Measurements from ENCODE around the gene CENPVL1.
A peak's percentile ranks its signal among the peaks of the same experiment; 100 is the strongest.
"Not testable (repeated sequence)": the region's sequence is repeated elsewhere in the genome, so short reads cannot be mapped to it uniquely, and the experiment has no call there.

Gene CENPVL1

DNA sequence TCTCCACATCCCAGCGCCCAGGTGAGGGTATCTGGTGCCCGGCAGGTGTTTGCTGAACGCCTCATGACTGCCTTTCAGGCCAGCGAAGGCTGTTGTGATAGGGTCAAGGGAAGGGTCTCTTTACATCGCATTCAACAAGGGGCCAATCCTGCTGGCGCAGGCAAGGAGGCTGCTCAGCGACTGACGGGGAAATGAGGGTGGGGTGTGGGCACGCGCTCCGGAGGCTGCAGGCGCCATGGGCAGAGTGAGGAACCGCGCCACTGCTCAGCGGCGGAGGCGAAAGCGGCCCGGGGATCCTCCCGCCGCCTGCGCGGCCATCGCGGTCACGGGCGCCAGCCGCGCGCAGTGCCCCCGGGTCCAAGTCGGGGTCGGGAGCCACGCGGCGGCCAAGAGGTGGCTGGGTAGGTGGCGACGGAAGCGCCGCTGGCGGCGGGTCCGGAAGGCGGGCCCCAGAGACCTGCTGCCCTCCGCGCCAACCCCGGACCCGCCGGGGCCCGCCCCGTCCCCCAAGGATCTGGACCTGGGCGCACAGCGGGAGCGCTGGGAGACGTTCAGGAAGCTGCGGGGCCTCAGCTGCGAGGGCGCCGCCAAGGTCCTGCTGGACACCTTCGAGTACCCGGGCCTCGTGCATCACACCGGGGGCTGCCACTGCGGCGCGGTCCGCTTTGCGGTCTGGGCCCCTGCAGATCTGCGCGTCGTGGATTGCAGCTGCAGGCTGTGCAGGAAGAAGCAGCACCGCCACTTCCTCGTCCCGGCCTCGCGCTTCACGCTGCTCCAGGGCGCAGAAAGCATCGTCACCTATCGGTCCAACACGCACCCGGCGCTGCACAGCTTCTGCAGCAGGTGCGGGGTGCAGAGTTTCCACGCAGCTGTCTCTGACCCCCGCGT is at the start of gene CENPVL1:
Gene CENPVL1, plus strand, starts transcription at position 236 of the 888 bp plus-strand sequence. Its CDS starts 0 bp downstream, at position 236.
- DNase-seq = not testable (repeated sequence)

DNA sequence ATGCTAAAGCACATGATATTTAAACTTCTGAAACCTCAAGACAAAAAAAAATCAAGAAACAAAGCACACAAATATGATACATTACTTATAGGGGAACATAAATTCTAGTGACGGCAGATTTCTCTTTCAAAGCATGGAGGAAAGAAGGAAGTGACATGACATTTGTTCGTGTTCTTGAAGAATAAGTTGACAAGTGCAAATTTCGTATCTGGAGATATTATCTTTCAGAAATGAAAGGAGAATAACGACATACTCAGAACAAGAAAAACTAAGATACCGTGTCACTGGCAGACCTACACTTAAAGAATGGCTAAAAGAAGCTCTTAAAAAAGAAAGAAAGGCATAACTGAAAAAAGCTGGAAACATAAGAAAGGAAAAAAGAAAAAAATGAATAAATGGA is 44.3 kb upstream of the CENPVL1 start:
- no peak for DNase-seq

DNA sequence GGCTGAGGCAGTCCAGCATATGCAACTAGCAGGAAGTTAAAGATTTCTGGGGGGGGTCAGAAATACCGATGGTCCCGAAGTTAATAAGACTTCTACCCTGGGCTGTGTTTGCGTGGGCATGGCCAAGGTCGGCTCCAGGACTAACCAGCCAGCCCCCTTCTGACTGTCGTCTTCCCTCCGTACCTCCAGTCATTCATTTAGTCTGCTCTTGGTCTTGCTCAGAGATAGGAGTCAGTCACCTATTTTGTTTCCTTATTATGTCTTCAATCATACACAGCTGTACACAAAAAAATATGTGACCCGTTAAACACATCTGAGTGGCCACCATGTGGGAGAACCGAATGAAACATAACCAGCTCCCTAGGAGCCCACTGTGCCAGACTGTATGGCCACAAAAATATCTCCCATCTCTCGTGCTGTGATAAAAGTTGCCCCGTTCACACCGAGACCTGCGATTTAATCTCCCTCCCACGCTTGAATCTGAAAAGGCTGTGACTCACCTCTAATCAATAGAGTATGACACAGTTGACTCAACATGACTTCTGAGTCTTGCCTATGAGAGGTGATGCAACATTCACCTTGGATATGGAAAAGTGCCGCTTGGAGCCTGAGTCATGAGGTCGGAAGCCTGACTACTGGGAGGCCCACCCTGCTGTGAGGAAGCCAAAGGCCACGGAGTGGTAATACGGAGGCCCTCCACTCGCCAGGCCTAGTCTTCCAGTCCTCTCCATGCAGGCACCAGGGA is 30.5 kb upstream of the CENPVL1 start:
- not testable (repeated sequence) for DNase-seq

DNA sequence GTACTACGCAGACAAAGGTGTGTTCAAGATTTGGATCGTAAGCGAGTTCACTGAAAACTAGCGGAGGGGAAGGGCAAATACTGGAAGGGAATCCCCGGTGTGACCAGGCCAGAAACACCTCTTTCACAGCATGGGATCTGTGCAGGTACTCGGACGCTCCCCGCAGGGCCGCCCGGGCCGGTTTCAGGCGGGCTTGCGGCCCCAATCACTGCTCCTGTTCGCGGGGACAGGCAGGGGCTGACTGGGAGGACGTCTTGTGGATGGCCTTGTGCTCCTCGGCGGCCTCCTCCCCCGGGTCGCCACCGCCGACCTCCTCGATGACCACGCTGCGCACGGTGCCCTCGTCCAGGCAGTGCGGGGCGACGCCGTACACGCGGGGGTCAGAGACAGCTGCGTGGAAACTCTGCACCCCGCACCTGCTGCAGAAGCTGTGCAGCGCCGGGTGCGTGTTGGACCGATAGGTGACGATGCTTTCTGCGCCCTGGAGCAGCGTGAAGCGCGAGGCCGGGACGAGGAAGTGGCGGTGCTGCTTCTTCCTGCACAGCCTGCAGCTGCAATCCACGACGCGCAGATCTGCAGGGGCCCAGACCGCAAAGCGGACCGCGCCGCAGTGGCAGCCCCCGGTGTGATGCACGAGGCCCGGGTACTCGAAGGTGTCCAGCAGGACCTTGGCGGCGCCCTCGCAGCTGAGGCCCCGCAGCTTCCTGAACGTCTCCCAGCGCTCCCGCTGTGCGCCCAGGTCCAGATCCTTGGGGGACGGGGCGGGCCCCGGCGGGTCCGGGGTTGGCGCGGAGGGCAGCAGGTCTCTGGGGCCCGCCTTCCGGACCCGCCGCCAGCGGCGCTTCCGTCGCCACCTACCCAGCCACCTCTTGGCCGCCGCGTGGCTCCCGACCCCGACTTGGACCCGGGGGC is 28.2 kb upstream of the CENPVL1 start:
- DNase-seq = not testable (repeated sequence)

DNA sequence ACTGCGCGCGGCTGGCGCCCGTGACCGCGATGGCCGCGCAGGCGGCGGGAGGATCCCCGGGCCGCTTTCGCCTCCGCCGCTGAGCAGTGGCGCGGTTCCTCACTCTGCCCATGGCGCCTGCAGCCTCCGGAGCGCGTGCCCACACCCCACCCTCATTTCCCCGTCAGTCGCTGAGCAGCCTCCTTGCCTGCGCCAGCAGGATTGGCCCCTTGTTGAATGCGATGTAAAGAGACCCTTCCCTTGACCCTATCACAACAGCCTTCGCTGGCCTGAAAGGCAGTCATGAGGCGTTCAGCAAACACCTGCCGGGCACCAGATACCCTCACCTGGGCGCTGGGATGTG is 27.6 kb upstream of the CENPVL1 start, which contains the start of gene CENPVL2:
Gene CENPVL2, minus strand, starts transcription at position 112 of the 343 bp plus-strand sequence. Its CDS starts 0 bp downstream, at position 112.
- DNase-seq = not testable (repeated sequence)

DNA sequence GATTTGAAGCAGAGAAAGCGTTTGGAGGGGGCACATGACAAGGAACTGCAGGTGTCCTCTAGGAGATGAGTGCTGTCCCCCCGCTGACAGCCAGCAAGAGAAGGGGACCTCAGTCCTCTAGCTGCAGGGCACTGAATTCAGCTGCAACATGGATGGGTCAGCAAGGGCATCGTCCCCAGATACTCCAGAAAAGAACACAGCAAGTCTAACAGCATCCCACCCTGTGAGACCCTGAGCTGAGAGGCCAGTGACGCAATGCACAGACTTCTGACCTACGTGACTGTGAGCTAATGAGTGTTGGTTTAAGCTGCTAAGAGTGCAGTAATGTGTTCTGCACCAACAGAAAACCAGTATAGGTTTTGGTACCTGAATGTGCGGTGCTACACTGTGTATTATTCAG is 16.1 kb upstream of the CENPVL1 start:
- DNase-seq = no peak

DNA sequence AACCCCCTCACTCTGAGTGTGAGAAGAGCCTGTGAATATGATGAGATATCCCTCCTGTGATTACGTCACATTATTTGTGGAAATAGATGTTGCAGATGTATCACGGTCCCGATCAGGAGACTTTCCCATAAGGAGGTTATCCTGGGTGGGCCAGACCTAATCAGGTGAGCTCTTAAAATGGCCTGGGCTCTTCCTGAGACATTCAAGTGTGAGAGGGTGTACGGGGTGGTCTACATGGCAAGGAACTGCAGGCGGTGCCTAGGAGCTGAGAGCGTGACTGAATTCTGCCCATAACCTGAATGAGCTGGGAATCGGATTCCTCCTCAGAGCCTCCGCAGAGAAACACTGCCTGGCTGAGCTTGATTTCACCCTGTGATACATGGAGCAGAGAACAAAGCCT is 12.9 kb upstream of the CENPVL1 start:
- no peak for DNase-seq

DNA sequence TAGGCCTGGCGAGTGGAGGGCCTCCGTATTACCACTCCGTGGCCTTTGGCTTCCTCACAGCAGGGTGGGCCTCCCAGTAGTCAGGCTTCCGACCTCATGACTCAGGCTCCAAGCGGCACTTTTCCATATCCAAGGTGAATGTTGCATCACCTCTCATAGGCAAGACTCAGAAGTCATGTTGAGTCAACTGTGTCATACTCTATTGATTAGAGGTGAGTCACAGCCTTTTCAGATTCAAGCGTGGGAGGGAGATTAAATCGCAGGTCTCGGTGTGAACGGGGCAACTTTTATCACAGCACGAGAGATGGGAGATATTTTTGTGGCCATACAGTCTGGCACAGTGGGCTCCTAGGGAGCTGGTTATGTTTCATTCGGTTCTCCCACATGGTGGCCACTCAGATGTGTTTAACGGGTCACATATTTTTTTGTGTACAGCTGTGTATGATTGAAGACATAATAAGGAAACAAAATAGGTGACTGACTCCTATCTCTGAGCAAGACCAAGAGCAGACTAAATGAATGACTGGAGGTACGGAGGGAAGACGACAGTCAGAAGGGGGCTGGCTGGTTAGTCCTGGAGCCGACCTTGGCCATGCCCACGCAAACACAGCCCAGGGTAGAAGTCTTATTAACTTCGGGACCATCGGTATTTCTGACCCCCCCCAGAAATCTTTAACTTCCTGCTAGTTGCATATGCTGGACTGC is 2.8 kb downstream of the CENPVL1 start:
- not testable (repeated sequence) for DNase-seq

DNA sequence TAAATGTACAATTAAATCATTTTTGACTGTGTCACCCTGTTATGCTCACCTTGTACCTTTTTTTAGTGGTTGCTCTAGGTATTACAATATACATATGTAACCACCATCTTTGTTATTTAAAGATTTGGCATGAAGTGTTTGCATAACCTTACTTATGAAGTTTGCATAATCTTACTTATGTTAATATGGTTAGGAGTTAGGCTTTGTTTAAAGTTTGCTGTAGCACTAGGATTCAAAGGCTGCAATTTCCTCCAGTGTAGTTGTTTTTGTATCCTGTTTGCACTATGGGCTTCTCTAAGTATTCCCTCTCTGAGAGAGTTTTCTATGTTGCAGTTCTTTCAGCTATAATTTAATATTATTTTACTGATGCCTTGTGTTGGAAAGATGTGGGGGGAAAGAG is 17.9 kb downstream of the CENPVL1 start:
- no peak for DNase-seq

DNA sequence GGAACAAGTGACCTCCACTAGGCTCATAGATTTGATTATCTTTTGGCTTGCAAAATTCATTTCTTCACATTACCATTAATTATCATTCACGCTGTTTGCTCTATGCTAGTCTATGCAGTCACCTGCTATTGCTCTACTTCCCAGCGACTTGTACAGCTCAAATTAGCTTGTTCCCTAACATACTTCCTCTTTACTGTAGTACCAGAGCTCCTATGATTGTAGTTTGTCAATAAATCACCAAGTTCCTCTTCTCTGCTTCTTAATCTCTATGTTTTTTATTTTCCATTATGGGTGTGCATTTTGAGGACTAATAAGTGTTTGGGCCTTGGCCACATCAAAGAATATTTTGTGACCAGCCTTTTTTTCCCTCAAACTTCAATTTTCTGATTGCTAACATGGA is 26.8 kb downstream of the CENPVL1 start:
- no peak for DNase-seq

DNA sequence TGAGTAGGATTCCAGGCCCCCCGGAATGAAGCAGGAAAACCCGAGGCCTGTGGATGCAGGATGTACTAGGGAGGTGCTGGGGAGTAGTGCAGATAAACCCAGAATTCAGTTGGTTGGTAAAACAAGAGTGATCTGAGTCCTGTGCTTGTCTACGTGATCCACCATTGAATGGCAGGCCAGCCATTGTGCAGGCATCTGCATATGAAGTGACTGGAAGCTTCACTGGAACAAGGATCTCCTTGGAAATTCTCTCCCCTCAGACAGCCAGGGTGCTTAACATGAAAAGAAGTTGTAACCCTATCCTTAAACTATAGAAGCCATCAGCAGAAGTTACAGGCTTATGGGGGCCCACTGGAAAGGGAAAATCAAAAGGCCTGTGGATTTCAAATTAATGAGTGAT is 32.3 kb downstream of the CENPVL1 start:
- no peak for DNase-seq

DNA sequence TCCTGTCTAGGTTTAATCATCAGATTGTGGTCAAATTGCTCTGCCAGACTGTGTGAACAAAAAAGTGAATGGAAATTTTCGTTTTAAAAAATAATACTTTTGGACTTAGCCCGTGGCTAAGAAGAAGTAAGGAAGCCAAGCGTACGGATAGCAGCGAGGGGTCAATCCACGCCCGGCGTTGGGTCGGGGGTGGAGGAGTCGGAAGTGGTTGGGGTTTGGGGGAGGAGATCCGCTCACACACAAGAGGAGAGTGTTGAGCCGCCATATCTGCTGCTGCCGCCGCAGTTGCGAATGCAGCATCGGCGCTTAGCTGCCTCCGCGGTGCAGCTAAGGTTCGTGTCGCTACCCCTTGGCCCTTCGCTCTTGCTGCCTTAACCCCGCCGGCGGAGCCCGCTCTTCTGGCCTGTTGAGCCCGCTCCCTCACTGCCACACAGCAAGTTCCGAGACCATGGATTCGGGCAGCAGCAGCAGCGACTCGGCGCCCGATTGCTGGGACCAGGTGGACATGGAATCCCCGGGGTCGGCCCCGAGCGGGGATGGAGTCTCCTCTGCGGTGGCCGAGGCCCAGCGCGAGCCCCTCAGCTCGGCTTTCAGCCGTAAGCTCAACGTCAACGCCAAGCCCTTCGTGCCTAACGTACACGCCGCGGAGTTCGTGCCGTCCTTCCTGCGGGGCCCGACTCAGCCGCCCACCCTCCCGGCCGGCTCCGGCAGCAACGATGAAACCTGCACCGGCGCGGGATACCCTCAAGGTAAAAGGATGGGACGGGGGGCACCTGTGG is 33.1 kb downstream of the CENPVL1 start, which contains the start of gene GSPT2:
Gene GSPT2, plus strand, starts transcription at position 264 of the 779 bp plus-strand sequence. Its CDS starts 185 bp downstream, at position 449.
- DNase-seq = peak; percentile 84

DNA sequence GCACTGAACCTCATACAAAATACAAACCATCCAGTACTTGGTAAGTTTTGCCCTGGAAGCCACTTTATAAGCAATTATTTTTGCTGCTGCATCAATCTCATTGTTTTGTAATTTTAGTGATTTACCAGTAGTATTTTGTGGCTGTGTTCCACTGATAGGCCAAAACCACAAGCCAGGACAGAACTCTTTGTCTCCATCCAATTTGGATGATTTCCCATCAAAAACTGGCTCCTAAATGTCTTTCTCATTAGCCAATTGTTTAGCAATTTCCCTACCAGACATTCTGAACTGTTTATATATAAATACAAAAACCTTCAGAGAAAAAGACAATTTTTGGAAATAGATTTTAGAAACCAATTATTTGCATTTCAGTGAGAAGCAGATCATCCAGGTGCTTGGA is 37.4 kb downstream of the CENPVL1 start:
- DNase-seq = no peak

DNA sequence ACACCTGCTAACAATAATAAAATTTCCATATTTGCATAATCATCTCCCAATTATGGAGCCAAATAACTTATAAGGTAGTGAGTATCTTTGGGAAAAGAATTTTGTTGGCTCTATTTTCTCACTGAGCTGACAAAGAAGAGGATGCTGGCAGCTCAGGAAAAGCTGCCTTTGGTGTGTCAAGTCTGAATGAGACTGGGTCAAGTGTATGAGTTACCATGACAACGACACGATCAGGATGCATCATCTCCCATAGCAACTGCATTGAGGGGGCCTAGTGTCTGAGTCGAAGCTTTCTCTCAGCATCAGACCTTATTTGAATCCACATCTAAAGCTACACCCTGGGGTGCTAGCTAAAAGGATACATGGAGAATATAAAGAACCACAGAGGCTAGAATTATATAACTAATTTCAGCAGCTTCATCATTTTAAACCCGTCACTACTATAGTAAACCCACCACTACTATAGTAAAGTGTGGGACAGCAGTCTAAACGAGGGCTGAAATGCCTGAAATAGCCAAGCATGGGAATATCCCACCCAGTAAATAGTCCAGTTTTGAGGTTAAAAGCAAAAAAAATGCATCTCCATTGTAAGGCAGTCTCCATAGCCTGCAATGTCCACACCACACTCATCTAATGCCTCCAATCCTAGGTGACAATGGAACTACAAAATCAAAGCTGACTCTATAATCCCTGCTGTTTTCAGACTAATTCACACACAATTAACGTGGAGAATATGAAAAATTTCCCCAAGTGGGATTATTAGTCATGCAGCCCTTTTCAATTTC is 48.9 kb downstream of the CENPVL1 start:
- DNase-seq = no peak

DNA sequence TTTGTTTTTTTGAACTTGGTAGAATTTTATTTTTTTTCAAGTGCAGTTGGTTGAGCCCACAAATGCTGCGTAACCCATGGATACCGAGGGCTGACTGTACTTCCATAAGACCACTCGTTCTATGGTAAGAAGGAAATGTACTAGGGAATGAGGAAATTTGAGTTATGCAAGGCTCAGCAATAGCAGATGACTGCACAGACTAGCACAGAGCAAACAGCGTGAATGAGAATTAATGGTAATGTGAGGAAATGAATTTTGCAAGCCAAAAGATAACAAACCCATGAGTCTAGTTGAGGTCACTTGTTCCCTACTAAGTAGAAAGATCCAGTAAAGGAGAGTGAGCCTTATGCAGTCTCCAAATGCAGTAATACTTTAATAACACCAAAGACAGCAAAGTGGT is 50.3 kb downstream of the CENPVL1 start:
- DNase-seq = no peak
